Neural progenitor cell (in vitro differentiated cells): ENCODE measurements around the gene NOSTRIN. TPM values are rescaled to one million over a fixed set of nuclear protein-coding genes. Genes with fewer than 3 reads are reported as not detected.
A peak's percentile ranks its signal among the peaks of the same experiment; 100 is the strongest.

Experiments
- DNase-seq: peaks from one replicate; pipeline ENCODE4 v3.0.0-alpha.2; 2016; ENCODE audit warnings: low spot score
- H2AFZ ChIP-seq: fragments of 200-600 bp; sonication (generic); replicated peaks from 2 replicates; pipeline ENCODE4 v1.6.1; 2016; ENCODE audit warnings: antibody characterized with exemption
- H3F3A ChIP-seq: fragments of 200-600 bp; sonication (generic); 2 replicates; pipeline ENCODE4 v1.6.1; 2016; ENCODE audit warnings: antibody characterized with exemption, low read depth
- H3K27ac ChIP-seq: fragments of 200-600 bp; sonication (generic); 2 replicates; pipeline ENCODE4 v1.5.1; 2016; ENCODE audit warnings: mild to moderate bottlenecking
- H3K27me3 ChIP-seq: fragments of 200-600 bp; sonication (generic); 2 replicates; pipeline ENCODE4 v1.6.1; 2016; ENCODE audit warnings: mild to moderate bottlenecking, moderate library complexity
- H3K36me3 ChIP-seq: fragments of 200-600 bp; sonication (generic); 2 replicates; pipeline ENCODE4 v1.5.1; 2016
- H3K4me1 ChIP-seq: fragments of 200-600 bp; sonication (generic); 2 replicates; pipeline ENCODE4 v1.6.1; 2016; ENCODE audit warnings: mixed run types
- H3K4me2 ChIP-seq: fragments of 200-600 bp; sonication (generic); 2 replicates; pipeline ENCODE4 v1.6.1; 2016
- H3K4me3 ChIP-seq: fragments of 200-600 bp; sonication (generic); 2 replicates; pipeline ENCODE4 v1.5.1; 2016
- H3K79me2 ChIP-seq: fragments of 200-600 bp; sonication (generic); 2 replicates; pipeline ENCODE4 v1.6.1; 2016; ENCODE audit warnings: low read depth
- H3K9ac ChIP-seq: fragments of 200-600 bp; sonication (generic); 2 replicates; pipeline ENCODE4 v1.6.1; 2016
- H3K9me3 ChIP-seq: fragments of 200-600 bp; sonication (generic); 2 replicates; pipeline ENCODE4 v1.5.1; 2016; ENCODE audit warnings: low read depth
- H4K20me1 ChIP-seq: fragments of 200-600 bp; sonication (generic); 2 replicates; pipeline ENCODE4 v1.6.1; 2016; ENCODE audit warnings: low read depth
- H3K27ac Mint-ChIP-seq: 3 replicates; pipeline ENCODE4 v1.8.0; 2021; ENCODE audit warnings: mixed read lengths
- H3K27me3 Mint-ChIP-seq: 2 replicates; pipeline ENCODE4 v1.8.0; 2022; ENCODE audit warnings: low read depth, mild to moderate bottlenecking, inconsistent platforms, moderate library complexity, mixed read lengths; ENCODE audit not compliant: insufficient read depth
- H3K36me3 Mint-ChIP-seq: 3 replicates; pipeline ENCODE4 v1.8.0; 2021; ENCODE audit warnings: mixed read lengths
- H3K4me1 Mint-ChIP-seq: 3 replicates; pipeline ENCODE4 v1.8.0; 2021; ENCODE audit warnings: mixed read lengths
- H3K4me3 Mint-ChIP-seq: 3 replicates; pipeline ENCODE4 v1.8.0; 2021; ENCODE audit warnings: mild to moderate bottlenecking, moderate library complexity, mixed read lengths
- H3K9me3 Mint-ChIP-seq: 3 replicates; pipeline ENCODE4 v1.8.0; 2020; ENCODE audit warnings: mixed read lengths
- CTCF ChIP-seq: fragments of 200-600 bp; sonication (generic); IDR thresholded peaks from 2 replicates; pipeline ENCODE4 v1.5.1; 2017; ENCODE audit warnings: antibody characterized with exemption, mild to moderate bottlenecking
- EZH2 ChIP-seq: fragments of 200-600 bp; sonication (generic); IDR thresholded peaks from 2 replicates; pipeline ENCODE4 v1.6.1; 2017; ENCODE audit warnings: antibody characterized with exemption, mild to moderate bottlenecking, moderate library complexity
- EZH2phosphoT487 ChIP-seq: fragments of 200-600 bp; sonication (generic); IDR thresholded peaks from 2 replicates; pipeline ENCODE4 v1.6.1; 2017; ENCODE audit warnings: antibody characterized with exemption
- total RNA-seq: library from RNA; depleted of rRNA; stranded (reverse); fragments of >200 nt; gene quantifications from 2 replicates; pipeline ENCODE4 v1.2.3, GENCODE V29; 2015; ENCODE audit warnings: low replicate concordance

The NOSTRIN gene
- total RNA-seq, 1 donor from 2014 or later = not detected

DNA sequence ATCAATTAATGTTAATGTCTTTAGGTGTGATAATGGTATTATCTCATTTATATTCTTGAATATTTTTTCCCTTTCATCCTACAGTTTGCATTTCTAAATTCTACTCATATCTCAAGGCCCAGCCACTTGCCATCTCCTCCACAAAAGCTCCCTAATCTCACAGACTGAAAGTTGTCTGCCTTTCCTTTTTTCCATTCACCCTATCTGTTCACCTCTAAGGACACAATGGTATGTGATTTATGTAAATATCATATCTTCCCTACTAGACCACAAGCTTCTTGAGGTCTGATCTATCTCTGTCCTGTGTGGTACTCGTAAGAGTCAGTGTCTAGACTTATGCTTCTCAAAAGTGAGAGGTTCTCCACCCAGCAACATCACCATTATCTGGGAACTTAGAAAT lies 91.7 kb downstream of the NOSTRIN start:
- no peaks in the 10 kb centered on the region for H4K20me1 ChIP-seq
- TF ChIP-seq CTCF (no peak), EZH2 (no peak), EZH2phosphoT487 (no peak)
- Mint-ChIP-seq H3K36me3 (no peaks in the 10 kb centered on the region), H3K4me3 (peak overlapping the region; percentile 14), H3K9me3 (no peaks in the 10 kb centered on the region), H3K27me3 (peaks cover 4% of the 10 kb centered on the region), H3K4me1 (peaks cover 16% of the 10 kb centered on the region), H3K27ac (no peak overlapping the region)
- H3K27ac ChIP-seq = no peak overlapping the region
- no peak overlapping the region for H3K9ac ChIP-seq
- H3K79me2 ChIP-seq = peaks cover 10% of the 10 kb centered on the region
- H3K4me2 ChIP-seq = no peak overlapping the region
- H3F3A ChIP-seq = peaks cover 4% of the 10 kb centered on the region
- peaks cover 8% of the 10 kb centered on the region for H3K4me1 ChIP-seq
- no peaks in the 10 kb centered on the region for H3K36me3 ChIP-seq
- H3K27me3 ChIP-seq = peaks cover 22% of the 10 kb centered on the region
- H2AFZ ChIP-seq = no peak overlapping the region
- DNase-seq = no peak
- H3K9me3 ChIP-seq = no peaks in the 10 kb centered on the region
- H3K4me3 ChIP-seq = no peak overlapping the region

- no peak overlapping the region for H3K4me3 Mint-ChIP-seq
- H3K4me1 Mint-ChIP-seq = peaks cover 10% of the 10 kb centered on the region
- Histone ChIP-seq H3K4me2 (no peak overlapping the region), H3K9me3 (no peaks in the 10 kb centered on the region), H3K27ac (no peak overlapping the region), H3K36me3 (no peaks in the 10 kb centered on the region), H2AFZ (no peak overlapping the region), H3K4me1 (peaks cover 4% of the 10 kb centered on the region), H3K9ac (no peak overlapping the region), H4K20me1 (no peaks in the 10 kb centered on the region), H3K27me3 (peaks cover 22% of the 10 kb centered on the region), H3K79me2 (peaks cover 3% of the 10 kb centered on the region), H3F3A (peaks cover 4% of the 10 kb centered on the region), H3K4me3 (no peak overlapping the region)
- TF ChIP-seq EZH2 (no peak), EZH2phosphoT487 (no peak), CTCF (no peak)
- no peaks in the 10 kb centered on the region for H3K9me3 Mint-ChIP-seq
- DNase-seq = no peak
- H3K36me3 Mint-ChIP-seq = no peaks in the 10 kb centered on the region
- peaks cover 4% of the 10 kb centered on the region for H3K27me3 Mint-ChIP-seq
- no peak overlapping the region for H3K27ac Mint-ChIP-seq
Observed at GRCh38 chr2:168894720-168895119, 92.3 kb downstream of the NOSTRIN start.

GRCh38 chr2:168895771-168896170 lies 93.3 kb downstream of the NOSTRIN start:
- Histone ChIP-seq H3K36me3 (no peaks in the 10 kb centered on the region), H4K20me1 (no peaks in the 10 kb centered on the region), H3K4me1 (peaks cover 2% of the 10 kb centered on the region), H3F3A (peaks cover 4% of the 10 kb centered on the region), H3K79me2 (no peaks in the 10 kb centered on the region), H3K9ac (no peak overlapping the region), H3K4me2 (no peak overlapping the region), H3K27ac (no peak overlapping the region), H3K4me3 (no peak overlapping the region), H2AFZ (no peak overlapping the region), H3K27me3 (peaks cover 21% of the 10 kb centered on the region), H3K9me3 (no peaks in the 10 kb centered on the region)
- no peak overlapping the region for H3K27ac Mint-ChIP-seq
- peaks cover 1% of the 10 kb centered on the region for H3K4me1 Mint-ChIP-seq
- H3K36me3 Mint-ChIP-seq = no peaks in the 10 kb centered on the region
- DNase-seq = no peak
- TF ChIP-seq EZH2 = no peak
- no peak for TF ChIP-seq CTCF
- no peak for TF ChIP-seq EZH2phosphoT487
- peaks cover 3% of the 10 kb centered on the region for H3K27me3 Mint-ChIP-seq
- no peak overlapping the region for H3K4me3 Mint-ChIP-seq
- H3K9me3 Mint-ChIP-seq = no peaks in the 10 kb centered on the region
